ENCODE measurements around the gene DNAJC16. TPM values are rescaled to one million over a fixed set of nuclear protein-coding genes. Genes with fewer than 3 reads are reported as not detected.

Gene DNAJC16
- total and polyA plus RNA-seq, 2 of the 4 experiments (the other 2 are of a cell fraction): 8.0 to 13.1 TPM

DNA sequence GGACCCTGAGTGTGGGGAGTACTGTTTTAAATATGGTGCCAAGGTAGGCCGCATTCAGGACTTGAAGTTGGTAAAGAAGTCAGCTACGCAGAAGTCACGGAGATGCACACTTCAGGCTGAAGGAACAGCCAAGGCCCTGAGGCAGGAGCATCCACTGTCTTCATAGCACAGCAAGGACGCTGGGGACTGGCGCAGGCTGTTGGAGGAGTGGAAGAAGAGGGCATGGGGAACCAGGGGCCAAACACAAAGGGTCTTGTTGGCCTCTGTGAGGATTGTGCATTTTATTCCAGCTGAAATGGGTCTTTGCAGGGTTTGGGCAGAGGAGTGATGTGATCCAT lies 16.6 kb downstream of the DNAJC16 start:
- H3K56ac ChIP-seq (ENCODE audit: extremely low read depth, insufficient read depth, low read length): no peak overlapping the region
- in situ Hi-C loops (cut with MboI; ENCODE audit: low sequenced_read_pairs): no loop called here
- H3K79me1 ChIP-seq (ENCODE audit: low read depth in 1 of 2, low read length in 2 of 2): peaks cover 10 to 12% of the 10 kb centered on the region in 2 experiments; a peak in 3 of 4 replicates
- dilution Hi-C loops (cut with HindIII; ENCODE audit: low sequenced_read_pairs, unreplicated experiment): no loop called here
- no peaks in the 10 kb centered on the region for H4K20me1 ChIP-seq (ENCODE audit: insufficient read depth, low read length)
- intact Hi-C loops (cut with micrococcal nuclease): no loop called here
- peak; percentile 50 for ATAC-seq (ENCODE audit: low read depth)
- no peak overlapping the region for H2BK20ac ChIP-seq (ENCODE audit: low read depth, low read length)
- no peak overlapping the region for H2BK5ac ChIP-seq (ENCODE audit: low read depth, low read length, poor library complexity, severe bottlenecking)
- H2AK5ac ChIP-seq (ENCODE audit: low read depth, low read length): 0 out of 2 replicates have a peak overlapping the region, but pooled peaks have one; percentile 7
- no peak overlapping the region for H3K18ac ChIP-seq (ENCODE audit: low read depth, low read length)
- no peak overlapping the region for H4K91ac ChIP-seq (ENCODE audit: insufficient read depth, low read depth, low read length)
- DNase-seq: no peak
- no peaks in the 10 kb centered on the region for H3K9me3 ChIP-seq (ENCODE audit: control insufficient read depth, insufficient read depth, low read length)
- no TSS peak for BruUV-seq (replicated peaks)
- no peak overlapping the region for H4K8ac ChIP-seq (ENCODE audit: low read depth in 2 of 2, low read length in 2 of 2)
- peak overlapping the region; percentile 12; the same call in 1 of the 2 replicates for H3K4me2 ChIP-seq (ENCODE audit: low read depth, low read length)
- no peak overlapping the region for H2BK120ac ChIP-seq (ENCODE audit: low read depth, low read length)
- no peak overlapping the region; the same call in 1 of the 2 replicates for H3K27ac ChIP-seq (ENCODE audit: insufficient read depth, low read length)
- H3K27me3 ChIP-seq (ENCODE audit: control insufficient read depth, insufficient read depth, low read length): no peaks in the 10 kb centered on the region
- WGBS, 2 experiments (ENCODE audit: extremely low coverage in 2 of 2, insufficient read length in 1 of 2): no CpG with 5 or more reads among the region's 5 CpGs
- POLR2A ChIA-PET (ENCODE audit: unreplicated experiment): no interaction called here
- peaks cover 6% of the 10 kb centered on the region for H3K4me1 ChIP-seq (ENCODE audit: control insufficient read depth, insufficient read depth, low read length)
- no peak overlapping the region for H3K4me3 ChIP-seq (ENCODE audit: insufficient read depth, low read depth, low read length)
- H3K4ac ChIP-seq (ENCODE audit: low read depth, low read length): no peak overlapping the region
- H3K9me1 ChIP-seq (ENCODE audit: insufficient read depth, low read length): peaks cover 6% of the 10 kb centered on the region
- H3K23ac ChIP-seq (ENCODE audit: low read depth, low read length): no peak overlapping the region
- H2BK15ac ChIP-seq (ENCODE audit: low read depth, low read length): no peak overlapping the region
- peak overlapping the region; percentile 67 for H2AK9ac ChIP-seq (replicated peaks; ENCODE audit: low read depth, low read length, poor library complexity)
- H4K5ac ChIP-seq (ENCODE audit: low read depth, low read length): no peak overlapping the region
- CTCF ChIA-PET: no interaction called here
- peaks cover 36% of the 10 kb centered on the region for H3K36me3 ChIP-seq (ENCODE audit: control insufficient read depth, insufficient read depth, low read length)
- no peak overlapping the region for H2AFZ ChIP-seq (replicated peaks; ENCODE audit: low read length, poor library complexity)
- H3K14ac ChIP-seq (replicated peaks; ENCODE audit: low read depth, low read length): no peak overlapping the region
- H3K9ac ChIP-seq (ENCODE audit: low read depth, low read length): no peak overlapping the region
- TF ChIP-seq, protein P1, sequence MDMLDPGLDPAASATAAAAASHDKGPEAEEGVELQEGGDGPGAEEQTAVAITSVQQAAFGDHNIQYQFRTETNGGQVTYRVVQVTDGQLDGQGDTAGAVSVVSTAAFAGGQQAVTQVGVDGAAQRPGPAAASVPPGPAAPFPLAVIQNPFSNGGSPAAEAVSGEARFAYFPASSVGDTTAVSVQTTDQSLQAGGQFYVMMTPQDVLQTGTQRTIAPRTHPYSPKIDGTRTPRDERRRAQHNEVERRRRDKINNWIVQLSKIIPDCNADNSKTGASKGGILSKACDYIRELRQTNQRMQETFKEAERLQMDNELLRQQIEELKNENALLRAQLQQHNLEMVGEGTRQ (IDR thresholded peaks at IDR 0.05; ENCODE audit: low read depth, low read length): no peak
- TF ChIP-seq BHLHE40 (IDR thresholded peaks at IDR 0.05; ENCODE audit: low read depth, low read length) (no peak), RCOR1 (IDR thresholded peaks at IDR 0.05; ENCODE audit: insufficient replicate concordance, low read length) (no peak), MXI1 (IDR thresholded peaks at IDR 0.05; ENCODE audit: borderline replicate concordance, low read depth, low read length) (no peak), CEBPB (IDR thresholded peaks at IDR 0.05; ENCODE audit: low read depth, low read length) (no peak), MAZ (IDR thresholded peaks at IDR 0.05; ENCODE audit: borderline replicate concordance, low read depth, low read length) (no peak), POLR2A (IDR thresholded peaks at IDR 0.05; ENCODE audit: low read depth, low read length) (no peak), NFE2L2 (IDR thresholded peaks at IDR 0.05; ENCODE audit: low read depth, low read length) (no peak), MAFK (IDR thresholded peaks at IDR 0.05; ENCODE audit: low read depth, low read length) (no peak), SMC3 (IDR thresholded peaks at IDR 0.05; ENCODE audit: low read depth, low read length) (no peak)
- TF ChIP-seq, protein P2, sequence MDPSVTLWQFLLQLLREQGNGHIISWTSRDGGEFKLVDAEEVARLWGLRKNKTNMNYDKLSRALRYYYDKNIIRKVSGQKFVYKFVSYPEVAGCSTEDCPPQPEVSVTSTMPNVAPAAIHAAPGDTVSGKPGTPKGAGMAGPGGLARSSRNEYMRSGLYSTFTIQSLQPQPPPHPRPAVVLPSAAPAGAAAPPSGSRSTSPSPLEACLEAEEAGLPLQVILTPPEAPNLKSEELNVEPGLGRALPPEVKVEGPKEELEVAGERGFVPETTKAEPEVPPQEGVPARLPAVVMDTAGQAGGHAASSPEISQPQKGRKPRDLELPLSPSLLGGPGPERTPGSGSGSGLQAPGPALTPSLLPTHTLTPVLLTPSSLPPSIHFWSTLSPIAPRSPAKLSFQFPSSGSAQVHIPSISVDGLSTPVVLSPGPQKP (IDR thresholded peaks at IDR 0.05; ENCODE audit: borderline replicate concordance, low read depth, low read length): no peak
- TF ChIP-seq, protein P3, sequence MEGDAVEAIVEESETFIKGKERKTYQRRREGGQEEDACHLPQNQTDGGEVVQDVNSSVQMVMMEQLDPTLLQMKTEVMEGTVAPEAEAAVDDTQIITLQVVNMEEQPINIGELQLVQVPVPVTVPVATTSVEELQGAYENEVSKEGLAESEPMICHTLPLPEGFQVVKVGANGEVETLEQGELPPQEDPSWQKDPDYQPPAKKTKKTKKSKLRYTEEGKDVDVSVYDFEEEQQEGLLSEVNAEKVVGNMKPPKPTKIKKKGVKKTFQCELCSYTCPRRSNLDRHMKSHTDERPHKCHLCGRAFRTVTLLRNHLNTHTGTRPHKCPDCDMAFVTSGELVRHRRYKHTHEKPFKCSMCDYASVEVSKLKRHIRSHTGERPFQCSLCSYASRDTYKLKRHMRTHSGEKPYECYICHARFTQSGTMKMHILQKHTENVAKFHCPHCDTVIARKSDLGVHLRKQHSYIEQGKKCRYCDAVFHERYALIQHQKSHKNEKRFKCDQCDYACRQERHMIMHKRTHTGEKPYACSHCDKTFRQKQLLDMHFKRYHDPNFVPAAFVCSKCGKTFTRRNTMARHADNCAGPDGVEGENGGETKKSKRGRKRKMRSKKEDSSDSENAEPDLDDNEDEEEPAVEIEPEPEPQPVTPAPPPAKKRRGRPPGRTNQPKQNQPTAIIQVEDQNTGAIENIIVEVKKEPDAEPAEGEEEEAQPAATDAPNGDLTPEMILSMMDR (conservative IDR thresholded peaks at IDR 0.05; ENCODE audit: low read depth, low read length): no peak

Data from IMR-90 (cell line).